ENCODE results near the gene FTCD. TPM values are rescaled to one million over a fixed set of nuclear protein-coding genes. Genes with fewer than 3 reads are reported as not detected.

Gene FTCD
- total and polyA plus RNA-seq, 10 of the 15 experiments (the other 5 are each of a cell fraction or from before 2014, with no cell fraction given), result 0.27 to 0.28 TPM; not detected in 8

GRCh38 chr21:46145840-46146691 is 9.3 kb downstream of the FTCD start:
- ATAC-seq, result no peak
- no peaks in the 10 kb centered on the region for H3K36me3 ChIP-seq (ENCODE audit: control insufficient read depth in 2 of 2, insufficient read depth in 2 of 2, low read length in 1 of 2)
- no peak for DNase-seq (ENCODE audit: low read depth, low spot score)
- no peaks in the 10 kb centered on the region; the same call in 1 of the 2 replicates for H3K4me1 ChIP-seq (ENCODE audit: control insufficient read depth, insufficient read depth, low read length)
- SMC1A ChIA-PET (ENCODE audit: uncharacterized antibody, unreplicated experiment), result no interaction called here
- no peaks in the 10 kb centered on the region for H4K20me1 ChIP-seq (ENCODE audit: control insufficient read depth, insufficient read depth)
- H3K79me2 ChIP-seq (ENCODE audit: control insufficient read depth, insufficient read depth, low read length), result no peaks in the 10 kb centered on the region
- FAIRE-seq, result no peak
- H2AFZ ChIP-seq (ENCODE audit: control insufficient read depth, low read depth, low read length), result no peak overlapping the region
- intact Hi-C loops (cut with micrococcal nuclease; ENCODE audit: unreplicated experiment), result loop anchor here (10.0 kb wide), 1 partner anchor 139 kb away; the partner anchor contains the start of genes MCM3AP and YBEY
- POLR2A ChIA-PET, result no interaction called here
- RAD21 ChIA-PET (ENCODE audit: unreplicated experiment), result no interaction called here
- H3K27ac ChIP-seq (ENCODE audit: control insufficient read depth, insufficient read depth), result no peak overlapping the region
- no peaks in the 10 kb centered on the region for H3K27me3 ChIP-seq (replicated peaks in 1 of 2; ENCODE audit: control insufficient read depth in 2 of 2, insufficient read depth in 2 of 2, low read length in 1 of 2)
- WGBS (ENCODE audit: insufficient coverage, insufficient replicate concordance, low lambda C conversion rate, missing lambda C conversion rate), result 58% methylated on average over 28 of the region's 60 CpGs
- H3K9me3 ChIP-seq (replicated peaks; ENCODE audit: control insufficient read depth, insufficient read depth, low read length), result no peaks in the 10 kb centered on the region; the same call in 2 of the 3 replicates
- CTCF ChIA-PET, result interaction anchor here (1.1 kb wide), 1 partner anchor 139 kb away, joined by 4 read pairs; no protein-coding TSS in a partner anchor
- no peak overlapping the region for H3K4me3 ChIP-seq
- no peak overlapping the region for H3K4me2 ChIP-seq (ENCODE audit: control insufficient read depth, insufficient read depth)
- in situ Hi-C loops (cut with MboI), result no loop called here
- no TSS peak for BruUV-seq (replicated peaks)
- H3K9ac ChIP-seq (ENCODE audit: control insufficient read depth, insufficient read depth, low read length), result no peak overlapping the region
- TF ChIP-seq TCF3 (IDR thresholded peaks at IDR 0.05; ENCODE audit: borderline replicate concordance, insufficient read depth, low read depth, low read length) (no peak), MXI1 (IDR thresholded peaks at IDR 0.05; ENCODE audit: low read depth, low read length) (no peak), NKRF (conservative IDR thresholded peaks at IDR 0.05) (no peak), IRF5 (IDR thresholded peaks at IDR 0.05; ENCODE audit: borderline replicate concordance) (no peak), STAT1 (conservative IDR thresholded peaks at IDR 0.05) (no peak), ESRRA (IDR thresholded peaks at IDR 0.05; ENCODE audit: low read length) (no peak), EP300 (IDR thresholded peaks at IDR 0.05; ENCODE audit: borderline replicate concordance in 1 of 2, control insufficient read depth in 1 of 2, low read depth in 2 of 2, low read length in 2 of 2) (no peak), KAT2A (conservative IDR thresholded peaks at IDR 0.05; ENCODE audit: control insufficient read depth, low read depth, low read length) (no peak), ZNF592 (IDR thresholded peaks at IDR 0.05) (no peak), MLLT1 (IDR thresholded peaks at IDR 0.05) (no peak), PAX5 (IDR thresholded peaks at IDR 0.05; ENCODE audit: borderline replicate concordance, low read depth, low read length) (no peak), RBBP5 (conservative IDR thresholded peaks at IDR 0.05) (no peak), NR2C2 (IDR thresholded peaks at IDR 0.05; ENCODE audit: borderline replicate concordance, control insufficient read depth, insufficient read length, low read depth) (no peak), RUNX3 (IDR thresholded peaks at IDR 0.05; ENCODE audit: low read length) (no peak)

Measured in GM12878 (cell line).